A549 (cell line): ENCODE results near the gene INO80C.

Source experiments
- EHF ChIP-seq: fragments of 250-450 bp; sonication (Bioruptor Pico); IDR thresholded peaks from 2 replicates; pipeline ENCODE4 v1.5.0; 2020; ENCODE audit warnings: mild to moderate bottlenecking
- EP300 ChIP-seq, 2 experiments: fragments of >200 bp; sonication (Bioruptor Twin); formaldehyde crosslinking; IDR thresholded peaks; 2 replicates in 1 of 2; 3 replicates in 1 of 2; pipeline ENCODE4 v1.6.1; 2016 to 2017
- HES2 ChIP-seq: fragments of >200 bp; sonication (Bioruptor Twin); formaldehyde crosslinking; IDR thresholded peaks from 2 replicates; pipeline ENCODE4 v1.6.1; 2016
- POLR2A ChIP-seq: IDR thresholded peaks from 2 replicates; pipeline ENCODE4 v1.6.1; 2012; ENCODE audit warnings: mild to moderate bottlenecking, low read length
- RAD21 ChIP-seq, 2 experiments: fragments of >200 bp in 1 of 2; sonication (Bioruptor Twin) in 1 of 2; formaldehyde crosslinking in 1 of 2; IDR thresholded peaks in 1 of 2; conservative IDR thresholded peaks in 1 of 2; 2 replicates in 1 of 2; 3 replicates in 1 of 2; pipeline ENCODE4 v1.6.1; 2012 to 2018; ENCODE audit warnings: inconsistent platforms in 1 of 2
- TF ChIP-seq, protein P1 (sequence below): fragments of >200 bp; sonication (Bioruptor Twin); formaldehyde crosslinking; IDR thresholded peaks from 3 replicates; pipeline ENCODE4 v1.5.1; 2016

DNA sequence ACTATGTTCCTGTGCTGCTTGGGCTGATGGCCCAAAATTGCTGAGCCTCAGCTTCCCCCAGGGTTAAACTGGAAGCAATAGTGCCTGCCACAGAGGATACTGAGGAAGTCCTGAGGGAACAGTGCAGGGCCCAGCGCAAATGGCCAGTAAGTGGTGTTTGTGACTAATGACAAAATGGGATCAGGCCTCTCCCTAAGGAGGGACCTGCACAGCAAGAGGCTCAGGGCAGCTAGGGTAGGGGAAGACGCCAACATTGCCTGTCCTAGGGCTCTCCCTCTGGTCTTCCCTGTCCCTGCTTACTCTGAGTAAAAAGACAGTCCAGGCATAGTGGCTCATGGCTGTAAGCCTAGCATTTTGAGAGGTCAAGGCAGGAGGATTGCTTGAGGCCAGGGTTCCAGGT is 37.8 kb downstream of the INO80C start:
- TF ChIP-seq, protein P1, sequence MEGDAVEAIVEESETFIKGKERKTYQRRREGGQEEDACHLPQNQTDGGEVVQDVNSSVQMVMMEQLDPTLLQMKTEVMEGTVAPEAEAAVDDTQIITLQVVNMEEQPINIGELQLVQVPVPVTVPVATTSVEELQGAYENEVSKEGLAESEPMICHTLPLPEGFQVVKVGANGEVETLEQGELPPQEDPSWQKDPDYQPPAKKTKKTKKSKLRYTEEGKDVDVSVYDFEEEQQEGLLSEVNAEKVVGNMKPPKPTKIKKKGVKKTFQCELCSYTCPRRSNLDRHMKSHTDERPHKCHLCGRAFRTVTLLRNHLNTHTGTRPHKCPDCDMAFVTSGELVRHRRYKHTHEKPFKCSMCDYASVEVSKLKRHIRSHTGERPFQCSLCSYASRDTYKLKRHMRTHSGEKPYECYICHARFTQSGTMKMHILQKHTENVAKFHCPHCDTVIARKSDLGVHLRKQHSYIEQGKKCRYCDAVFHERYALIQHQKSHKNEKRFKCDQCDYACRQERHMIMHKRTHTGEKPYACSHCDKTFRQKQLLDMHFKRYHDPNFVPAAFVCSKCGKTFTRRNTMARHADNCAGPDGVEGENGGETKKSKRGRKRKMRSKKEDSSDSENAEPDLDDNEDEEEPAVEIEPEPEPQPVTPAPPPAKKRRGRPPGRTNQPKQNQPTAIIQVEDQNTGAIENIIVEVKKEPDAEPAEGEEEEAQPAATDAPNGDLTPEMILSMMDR = no peak
- no peak for TF ChIP-seq RAD21 (conservative IDR thresholded peaks at IDR 0.05 in 1 of 2, IDR thresholded peaks at IDR 0.05 in 1 of 2)
- no peak for TF ChIP-seq HES2
- no peak for TF ChIP-seq POLR2A
- no peak for TF ChIP-seq EHF (CRISPR knock-in tag)
- TF ChIP-seq EP300 (IDR thresholded peaks at IDR 0.05) = no peak
